Measurements from ENCODE around the gene NKX2-3.

Gene NKX2-3

GRCh38 chr10:99560277-99561126 is 27.8 kb downstream of the NKX2-3 start:
- ChIA-PET CTCF (interaction anchor here (0.6 to 6.5 kb wide), 34 partner anchors 9 to 285 kb away, joined by 3 to 57 read pairs (median 4); no protein-coding TSS in a partner anchor), POLR2A (no interaction called here)
- no peak overlapping the region for H3K4me3 ChIP-seq (ENCODE audit: low read depth, low read length)
- no peak for DNase-seq (ENCODE audit: low read depth, low spot score)
- peak; percentile 56 for TF ChIP-seq CTCF (IDR thresholded peaks at IDR 0.05; ENCODE audit: insufficient read depth, low read length, missing control alignments)

- ChIA-PET POLR2A (no interaction called here), CTCF (interaction anchor here (0.7 to 6.5 kb wide), 7 partner anchors 9 to 178 kb away, joined by 3 to 54 read pairs (median 4); no protein-coding TSS in a partner anchor)
- DNase-seq (ENCODE audit: low read depth, low spot score), result no peak
- no peak overlapping the region for H3K4me3 ChIP-seq (ENCODE audit: low read depth, low read length)
- TF ChIP-seq CTCF (IDR thresholded peaks at IDR 0.05; ENCODE audit: insufficient read depth, low read length, missing control alignments), result no peak
These were observed 29.9 kb downstream of the NKX2-3 start for GRCh38 chr10:99562631-99563030.

- DNase-seq (ENCODE audit: low read depth, low spot score), result no peak
- ChIA-PET POLR2A (no interaction called here), CTCF (interaction anchor here (0.8 to 1.3 kb wide), 2 partner anchors 14 to 47 kb away, joined by 4 read pairs; no protein-coding TSS in a partner anchor)
These were observed 31.6 kb downstream of the NKX2-3 start for GRCh38 chr10:99564361-99564760.

GRCh38 chr10:99565166-99565565 is 32.4 kb downstream of the NKX2-3 start:
- ChIA-PET POLR2A (no interaction called here), CTCF (interaction anchor here (1.5 kb wide), 1 partner anchor 42 kb away, joined by 3 read pairs; no protein-coding TSS in a partner anchor)
- no peak overlapping the region for H3K4me3 ChIP-seq (ENCODE audit: low read depth, low read length)
- no peak for TF ChIP-seq CTCF (IDR thresholded peaks at IDR 0.05; ENCODE audit: insufficient read depth, low read length, missing control alignments)
- no peak for DNase-seq (ENCODE audit: low read depth, low spot score)

More at GRCh38 chr10:99564361-99564760, 31.6 kb downstream of the NKX2-3 start:
- TF ChIP-seq CTCF (IDR thresholded peaks at IDR 0.05; ENCODE audit: insufficient read depth, low read length, missing control alignments), result no peak
- H3K4me3 ChIP-seq (ENCODE audit: low read depth, low read length), result no peak overlapping the region

- DNase-seq (ENCODE audit: low read depth, low spot score), result no peak
- H3K4me3 ChIP-seq (ENCODE audit: low read depth, low read length), result no peak overlapping the region
- ChIA-PET CTCF (interaction anchor here (2.0 kb wide), 1 partner anchor 9 kb away, joined by 16 read pairs; no protein-coding TSS in a partner anchor), POLR2A (no interaction called here)
- TF ChIP-seq CTCF (IDR thresholded peaks at IDR 0.05; ENCODE audit: insufficient read depth, low read length, missing control alignments), result no peak
These were observed 36.7 kb downstream of the NKX2-3 start for GRCh38 chr10:99569253-99569939.

GRCh38 chr10:99569961-99570360 is 37.2 kb downstream of the NKX2-3 start:
- CTCF ChIA-PET, result interaction anchor here (2.0 kb wide), 1 partner anchor 10 kb away, joined by 16 read pairs; no protein-coding TSS in a partner anchor
- TF ChIP-seq CTCF (IDR thresholded peaks at IDR 0.05; ENCODE audit: insufficient read depth, low read length, missing control alignments), result no peak
- POLR2A ChIA-PET, result no interaction called here
- no peak overlapping the region for H3K4me3 ChIP-seq (ENCODE audit: low read depth, low read length)
- no peak for DNase-seq (ENCODE audit: low read depth, low spot score)
